Hepatocyte (in vitro differentiated cells): Measurements from ENCODE around the gene MEF2A.

Source experiments
- EZH2 ChIP-seq: fragments of 200-600 bp; sonication (generic); IDR thresholded peaks from 2 replicates; pipeline ENCODE4 v1.6.1; 2016; ENCODE audit warnings: antibody characterized with exemption, mild to moderate bottlenecking, borderline replicate concordance
- TF ChIP-seq, protein P1 (sequence below): fragments of 200-600 bp; sonication (generic); IDR thresholded peaks from 2 replicates; pipeline ENCODE4 v1.5.1; 2016; ENCODE audit warnings: antibody characterized with exemption, mild to moderate bottlenecking; ENCODE audit not compliant: poor library complexity

DNA sequence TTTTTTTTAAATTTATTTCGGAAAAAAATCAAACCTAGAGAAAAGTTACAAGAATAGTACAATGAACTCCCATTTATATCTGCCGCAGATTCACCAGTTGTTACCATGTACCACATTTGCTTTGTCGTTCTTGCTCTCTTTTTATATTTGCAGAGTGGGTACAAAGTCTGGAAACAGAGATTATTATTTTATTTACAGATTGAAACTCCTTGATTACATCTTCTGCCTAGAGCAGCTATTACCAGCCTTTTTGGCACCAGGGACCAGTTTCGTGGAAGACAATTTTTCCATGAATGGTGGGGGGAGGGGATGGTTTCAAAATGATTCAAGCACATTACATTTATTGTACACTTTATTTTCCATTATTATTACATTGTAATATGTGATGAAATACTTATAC, 8.3 kb downstream of the MEF2A start:
- TF ChIP-seq, protein P1, sequence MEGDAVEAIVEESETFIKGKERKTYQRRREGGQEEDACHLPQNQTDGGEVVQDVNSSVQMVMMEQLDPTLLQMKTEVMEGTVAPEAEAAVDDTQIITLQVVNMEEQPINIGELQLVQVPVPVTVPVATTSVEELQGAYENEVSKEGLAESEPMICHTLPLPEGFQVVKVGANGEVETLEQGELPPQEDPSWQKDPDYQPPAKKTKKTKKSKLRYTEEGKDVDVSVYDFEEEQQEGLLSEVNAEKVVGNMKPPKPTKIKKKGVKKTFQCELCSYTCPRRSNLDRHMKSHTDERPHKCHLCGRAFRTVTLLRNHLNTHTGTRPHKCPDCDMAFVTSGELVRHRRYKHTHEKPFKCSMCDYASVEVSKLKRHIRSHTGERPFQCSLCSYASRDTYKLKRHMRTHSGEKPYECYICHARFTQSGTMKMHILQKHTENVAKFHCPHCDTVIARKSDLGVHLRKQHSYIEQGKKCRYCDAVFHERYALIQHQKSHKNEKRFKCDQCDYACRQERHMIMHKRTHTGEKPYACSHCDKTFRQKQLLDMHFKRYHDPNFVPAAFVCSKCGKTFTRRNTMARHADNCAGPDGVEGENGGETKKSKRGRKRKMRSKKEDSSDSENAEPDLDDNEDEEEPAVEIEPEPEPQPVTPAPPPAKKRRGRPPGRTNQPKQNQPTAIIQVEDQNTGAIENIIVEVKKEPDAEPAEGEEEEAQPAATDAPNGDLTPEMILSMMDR: no peak
- TF ChIP-seq EZH2: no peak
